ENCODE results near the gene RGP1. TPM values are rescaled to one million over a fixed set of nuclear protein-coding genes. Genes with fewer than 3 reads are reported as not detected.

Gene RGP1
- total RNA-seq, 1 experiment from 2014 or later = 26.6 TPM

DNA sequence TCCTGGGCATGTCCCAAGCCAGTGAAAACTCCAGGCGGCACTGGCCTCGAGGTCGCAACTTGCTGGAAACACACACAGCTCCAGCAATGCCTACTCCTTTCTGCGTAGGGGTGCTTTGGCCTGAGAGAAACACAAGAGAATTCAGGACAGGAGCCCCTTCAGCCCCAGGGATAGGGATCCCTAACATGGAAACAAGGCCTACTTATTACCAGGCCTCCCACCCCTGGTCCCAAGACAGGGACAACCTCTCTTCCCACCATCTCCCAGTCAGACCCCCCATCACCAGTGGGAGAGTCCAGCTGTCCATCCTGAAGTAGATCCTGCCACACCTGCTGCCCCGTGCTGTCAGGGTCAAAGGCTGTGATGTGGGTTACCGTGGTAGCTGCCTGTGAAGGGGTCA lies 8.8 kb upstream of the RGP1 start:
- no peak overlapping the region for H3K27ac Mint-ChIP-seq (ENCODE audit: unreplicated experiment)
- TF ChIP-seq, protein P1, sequence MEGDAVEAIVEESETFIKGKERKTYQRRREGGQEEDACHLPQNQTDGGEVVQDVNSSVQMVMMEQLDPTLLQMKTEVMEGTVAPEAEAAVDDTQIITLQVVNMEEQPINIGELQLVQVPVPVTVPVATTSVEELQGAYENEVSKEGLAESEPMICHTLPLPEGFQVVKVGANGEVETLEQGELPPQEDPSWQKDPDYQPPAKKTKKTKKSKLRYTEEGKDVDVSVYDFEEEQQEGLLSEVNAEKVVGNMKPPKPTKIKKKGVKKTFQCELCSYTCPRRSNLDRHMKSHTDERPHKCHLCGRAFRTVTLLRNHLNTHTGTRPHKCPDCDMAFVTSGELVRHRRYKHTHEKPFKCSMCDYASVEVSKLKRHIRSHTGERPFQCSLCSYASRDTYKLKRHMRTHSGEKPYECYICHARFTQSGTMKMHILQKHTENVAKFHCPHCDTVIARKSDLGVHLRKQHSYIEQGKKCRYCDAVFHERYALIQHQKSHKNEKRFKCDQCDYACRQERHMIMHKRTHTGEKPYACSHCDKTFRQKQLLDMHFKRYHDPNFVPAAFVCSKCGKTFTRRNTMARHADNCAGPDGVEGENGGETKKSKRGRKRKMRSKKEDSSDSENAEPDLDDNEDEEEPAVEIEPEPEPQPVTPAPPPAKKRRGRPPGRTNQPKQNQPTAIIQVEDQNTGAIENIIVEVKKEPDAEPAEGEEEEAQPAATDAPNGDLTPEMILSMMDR (IDR thresholded peaks at IDR 0.05; ENCODE audit: unreplicated experiment) = no peak
- H3K4me3 Mint-ChIP-seq (ENCODE audit: low read depth, unreplicated experiment) = no peak overlapping the region
- CTCF ChIA-PET = interaction anchor here (0.6 kb wide), 1 partner anchor 1285 kb away, joined by 6 read pairs; no protein-coding TSS in a partner anchor
- no TSS peak for BruUV-seq (replicated peaks)
- intact Hi-C loops (cut with micrococcal nuclease; ENCODE audit: unreplicated experiment) = no loop called here
- H3K9me3 Mint-ChIP-seq (ENCODE audit: low read depth, unreplicated experiment) = no peaks in the 10 kb centered on the region
- DNase-seq = no peak
- peaks cover 36% of the 10 kb centered on the region for H3K36me3 Mint-ChIP-seq (ENCODE audit: insufficient read depth, unreplicated experiment)
- H3K27me3 Mint-ChIP-seq (ENCODE audit: unreplicated experiment) = no peaks in the 10 kb centered on the region
- H3K4me1 Mint-ChIP-seq (ENCODE audit: low read depth, unreplicated experiment) = no peaks in the 10 kb centered on the region

DNA sequence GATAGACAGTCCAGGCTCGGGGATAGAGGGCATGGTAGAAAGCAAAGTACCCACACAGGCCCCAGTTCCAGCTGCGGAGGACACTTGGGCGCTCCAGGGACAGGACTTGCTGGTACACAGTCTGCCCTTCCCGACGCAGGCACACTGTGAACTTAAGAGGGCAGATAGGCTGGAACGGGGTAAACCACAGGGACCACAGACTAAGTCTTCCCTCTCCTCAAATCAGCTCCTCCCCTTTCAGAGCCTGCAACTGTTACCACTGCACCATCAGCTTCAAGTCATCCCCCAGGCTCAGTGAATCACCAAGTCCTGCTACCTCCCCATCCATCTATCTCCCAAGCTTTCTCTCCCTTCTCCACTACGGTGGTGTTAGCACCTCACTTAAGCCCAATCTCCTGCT lies 7.3 kb upstream of the RGP1 start:
- intact Hi-C loops (cut with micrococcal nuclease; ENCODE audit: unreplicated experiment) = no loop called here
- TF ChIP-seq, protein P1 (IDR thresholded peaks at IDR 0.05; ENCODE audit: unreplicated experiment) = no peak
- Mint-ChIP-seq H3K4me3 (ENCODE audit: low read depth, unreplicated experiment) (no peak overlapping the region), H3K9me3 (ENCODE audit: low read depth, unreplicated experiment) (no peaks in the 10 kb centered on the region), H3K27me3 (ENCODE audit: unreplicated experiment) (no peaks in the 10 kb centered on the region), H3K36me3 (ENCODE audit: insufficient read depth, unreplicated experiment) (peaks cover 37% of the 10 kb centered on the region), H3K4me1 (ENCODE audit: low read depth, unreplicated experiment) (peaks cover 11% of the 10 kb centered on the region), H3K27ac (ENCODE audit: unreplicated experiment) (no peak overlapping the region)
- no TSS peak for BruUV-seq (replicated peaks)
- DNase-seq = no peak
- CTCF ChIA-PET = no interaction called here

DNA sequence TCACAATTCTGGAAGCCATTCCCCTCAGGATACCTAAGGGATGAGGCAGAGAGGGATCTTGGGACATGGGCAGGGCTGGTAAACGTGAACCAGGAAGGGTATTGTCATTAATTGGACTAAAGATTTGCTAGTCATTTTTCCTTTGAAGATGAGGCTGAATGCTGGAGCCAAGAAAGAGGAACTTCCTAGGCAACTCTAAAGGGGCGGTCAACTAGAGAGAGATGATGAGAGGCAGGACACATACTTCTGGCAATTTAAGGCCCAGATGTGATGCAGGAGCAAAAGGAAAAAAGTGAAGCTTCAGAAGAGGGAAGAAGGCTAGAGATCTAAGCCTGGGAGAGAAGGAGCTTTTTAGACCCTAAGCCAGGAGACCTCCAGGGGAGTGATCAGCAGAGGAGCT lies 5.6 kb upstream of the RGP1 start:
- Mint-ChIP-seq H3K9me3 (ENCODE audit: low read depth, unreplicated experiment) (no peaks in the 10 kb centered on the region), H3K4me3 (ENCODE audit: low read depth, unreplicated experiment) (no peak overlapping the region), H3K36me3 (ENCODE audit: insufficient read depth, unreplicated experiment) (peaks cover 48% of the 10 kb centered on the region), H3K27ac (ENCODE audit: unreplicated experiment) (no peak overlapping the region), H3K27me3 (ENCODE audit: unreplicated experiment) (no peaks in the 10 kb centered on the region), H3K4me1 (ENCODE audit: low read depth, unreplicated experiment) (peaks cover 20% of the 10 kb centered on the region)
- intact Hi-C loops (cut with micrococcal nuclease; ENCODE audit: unreplicated experiment) = no loop called here
- TF ChIP-seq, protein P1 (IDR thresholded peaks at IDR 0.05; ENCODE audit: unreplicated experiment) = no peak
- CTCF ChIA-PET = no interaction called here
- no peak for DNase-seq
- BruUV-seq (replicated peaks) = no TSS peak

DNA sequence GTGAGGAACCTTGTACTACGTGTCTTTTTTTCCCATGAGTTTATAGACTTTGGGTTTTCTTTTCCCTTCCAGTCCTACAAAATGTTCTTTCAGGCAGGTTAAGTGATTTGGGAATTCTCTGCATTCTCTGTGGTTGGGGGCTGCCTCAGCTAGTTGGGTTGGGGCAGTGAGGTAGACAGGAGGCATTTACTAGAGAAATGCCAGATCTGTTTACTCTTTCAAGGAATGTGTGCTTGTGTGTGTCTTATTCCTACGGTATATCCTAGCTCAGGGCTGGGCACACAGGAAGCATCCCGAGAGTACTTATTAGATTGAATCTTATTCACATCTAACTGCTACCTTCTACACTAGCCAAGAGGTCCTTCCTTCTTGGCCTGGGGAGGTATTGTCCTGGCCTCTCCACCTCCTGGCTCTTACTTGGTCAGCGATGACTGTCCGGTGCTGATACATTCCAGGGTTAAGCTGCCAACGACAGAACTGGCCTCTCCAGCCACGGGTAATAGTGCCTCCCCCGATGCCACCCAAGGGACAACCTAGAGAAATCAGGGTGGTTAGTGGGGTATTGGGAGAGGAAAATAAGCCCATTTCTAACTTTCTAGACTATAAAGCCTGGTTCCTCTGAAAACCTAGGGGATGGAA lies 5.1 kb upstream of the RGP1 start:
- H3K27me3 Mint-ChIP-seq (ENCODE audit: unreplicated experiment) = no peaks in the 10 kb centered on the region
- TF ChIP-seq, protein P1 (IDR thresholded peaks at IDR 0.05; ENCODE audit: unreplicated experiment) = no peak
- H3K4me1 Mint-ChIP-seq (ENCODE audit: low read depth, unreplicated experiment) = peaks cover 20% of the 10 kb centered on the region
- H3K36me3 Mint-ChIP-seq (ENCODE audit: insufficient read depth, unreplicated experiment) = peaks cover 48% of the 10 kb centered on the region
- intact Hi-C loops (cut with micrococcal nuclease; ENCODE audit: unreplicated experiment) = no loop called here
- DNase-seq = no peak
- H3K9me3 Mint-ChIP-seq (ENCODE audit: low read depth, unreplicated experiment) = no peaks in the 10 kb centered on the region
- H3K4me3 Mint-ChIP-seq (ENCODE audit: low read depth, unreplicated experiment) = no peak overlapping the region
- no TSS peak for BruUV-seq (replicated peaks)
- CTCF ChIA-PET = no interaction called here
- no peak overlapping the region for H3K27ac Mint-ChIP-seq (ENCODE audit: unreplicated experiment)

All from Calu3 (cell line).